Smooth muscle cell (in vitro differentiated cells): ENCODE measurements around the gene ZYX. TPM values are rescaled to one million over a fixed set of nuclear protein-coding genes. Genes with fewer than 3 reads are reported as not detected.
A peak's percentile ranks its signal among the peaks of the same experiment; 100 is the strongest.

Experiments used
- DNase-seq: peaks from one replicate; lab custom pipeline; 2025; ENCODE audit not compliant: unreplicated experiment; lab: John Stamatoyannopoulos, UW
- H2AFZ ChIP-seq: fragments of 200-600 bp; sonication (generic); 2 replicates; pipeline ENCODE4 v1.6.0; 2016; ENCODE audit warnings: antibody characterized with exemption, low read depth, mild to moderate bottlenecking
- H3F3A ChIP-seq: fragments of 200-600 bp; sonication (generic); 2 replicates; pipeline ENCODE4 v1.6.0; 2017; ENCODE audit warnings: antibody characterized with exemption, low read depth
- H3K27ac ChIP-seq: fragments of 200-600 bp; sonication (generic); 2 replicates; pipeline ENCODE4 v1.5.1; 2016; ENCODE audit warnings: low read depth, mild to moderate bottlenecking
- H3K27me3 ChIP-seq: fragments of 200-600 bp; sonication (generic); 2 replicates; pipeline ENCODE4 v1.6.1; 2016; ENCODE audit warnings: low read depth, mild to moderate bottlenecking
- H3K36me3 ChIP-seq: fragments of 200-600 bp; sonication (generic); 2 replicates; pipeline ENCODE4 v1.5.1; 2016; ENCODE audit warnings: low read depth
- H3K4me1 ChIP-seq: fragments of 200-600 bp; sonication (generic); 2 replicates; pipeline ENCODE4 v1.5.1; 2016; ENCODE audit warnings: low read depth
- H3K4me2 ChIP-seq: fragments of 200-600 bp; sonication (generic); 2 replicates; pipeline ENCODE4 v1.6.0; 2016; ENCODE audit warnings: mild to moderate bottlenecking
- H3K4me3 ChIP-seq: fragments of 200-600 bp; sonication (generic); 2 replicates; pipeline ENCODE4 v1.5.1; 2016; ENCODE audit warnings: mild to moderate bottlenecking
- H3K79me2 ChIP-seq: fragments of 200-600 bp; sonication (generic); 2 replicates; pipeline ENCODE4 v1.6.0; 2016; ENCODE audit warnings: low read depth, mild to moderate bottlenecking
- H3K9ac ChIP-seq: fragments of 200-600 bp; sonication (generic); 2 replicates; pipeline ENCODE4 v1.6.0; 2016; ENCODE audit warnings: low read depth
- H3K9me3 ChIP-seq: fragments of 200-600 bp; sonication (generic); replicated peaks from 2 replicates; pipeline ENCODE4 v1.5.1; 2016; ENCODE audit warnings: low read depth
- H4K20me1 ChIP-seq: fragments of 200-600 bp; sonication (generic); 2 replicates; pipeline ENCODE4 v1.6.0; 2016; ENCODE audit warnings: low read depth
- CTCF ChIP-seq: fragments of 200-600 bp; sonication (generic); IDR thresholded peaks from 2 replicates; pipeline ENCODE4 v1.5.1; 2017; ENCODE audit warnings: borderline replicate concordance, mild to moderate bottlenecking, antibody characterized with exemption; ENCODE audit not compliant: insufficient read depth, poor library complexity, severe bottlenecking
- WGBS: methylation state at CpG from one replicate; pipeline ENCODE4 v1.1.7; 2016; ENCODE audit warnings: low lambda C conversion rate; 5-methylcytosine and 5-hydroxymethylcytosine counted together
- polyA plus RNA-seq: library from polyadenylated mRNA; unstranded; fragments of >200 nt; fragmentation: Nextera tagmentation; extraction: Ambion mirVana; gene quantifications from 2 replicates; pipeline ENCODE4 v1.2.1, GENCODE V29; 2016
- total RNA-seq: library from RNA; depleted of rRNA; stranded (reverse); fragments of >200 nt; gene quantifications from 2 replicates; pipeline ENCODE4 v1.2.3, GENCODE V29; 2014

The ZYX gene
- total and polyA plus RNA-seq, 2 experiments from 2014 or later = 71.1 to 322 TPM

DNA sequence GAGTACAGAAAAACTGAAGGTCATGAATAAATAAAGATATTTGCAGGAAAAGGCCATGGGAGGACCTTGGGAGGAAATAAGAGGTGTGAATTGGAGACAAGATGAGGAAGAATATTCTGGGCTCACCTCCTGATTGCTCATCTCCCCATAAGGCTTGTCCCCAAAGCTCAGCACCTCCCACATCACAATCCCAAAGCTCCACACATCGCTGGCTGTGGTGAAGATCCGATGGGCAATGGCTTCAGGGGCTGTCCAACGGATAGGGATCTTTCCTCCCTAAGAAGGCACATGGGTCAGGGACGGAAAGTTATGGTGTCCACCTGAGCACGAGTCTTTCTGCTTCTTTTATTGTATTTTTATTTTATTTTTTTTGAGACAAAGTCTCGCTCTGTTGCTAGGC, 12.9 kb downstream of the ZYX start:
- no peaks in the 10 kb centered on the region for H3K4me1 ChIP-seq
- no peak overlapping the region for H3K4me2 ChIP-seq
- no peak overlapping the region for H2AFZ ChIP-seq
- no peak overlapping the region for H3K27ac ChIP-seq
- TF ChIP-seq CTCF = no peak
- DNase-seq = no peak
- H3K4me3 ChIP-seq = no peak overlapping the region
- H3K27me3 ChIP-seq = no peaks in the 10 kb centered on the region
- H3K9ac ChIP-seq = no peak overlapping the region
- 93% methylated on average over 6 of the region's 6 CpGs for WGBS
- H3K36me3 ChIP-seq = no peaks in the 10 kb centered on the region
- H3K9me3 ChIP-seq = no peaks in the 10 kb centered on the region
- peaks cover 31% of the 10 kb centered on the region for H3F3A ChIP-seq
- no peaks in the 10 kb centered on the region for H3K79me2 ChIP-seq
- H4K20me1 ChIP-seq = peaks cover 52% of the 10 kb centered on the region

DNA sequence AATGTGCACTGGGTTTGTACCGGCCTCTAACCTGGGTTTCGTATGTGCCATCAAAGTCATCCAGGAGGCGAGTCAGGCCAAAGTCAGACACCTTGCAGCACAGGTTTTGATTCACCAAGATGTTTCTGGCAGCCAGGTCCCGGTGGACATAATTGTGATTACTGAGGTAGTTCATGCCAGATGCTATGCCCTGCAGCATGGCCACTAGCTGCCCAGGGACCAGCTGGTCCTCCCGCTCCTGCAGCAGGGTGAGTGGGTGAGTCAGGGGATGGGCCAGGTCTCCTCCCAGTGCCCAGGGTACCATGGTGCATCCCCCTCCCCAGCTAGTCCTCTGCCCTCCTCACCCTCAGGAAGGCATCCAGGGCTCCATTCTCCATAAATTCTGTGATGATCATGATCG, 13.6 kb downstream of the ZYX start:
- Histone ChIP-seq H3K36me3 (no peaks in the 10 kb centered on the region), H4K20me1 (peaks cover 44% of the 10 kb centered on the region), H3K9ac (no peak overlapping the region), H2AFZ (no peak overlapping the region), H3K27ac (no peak overlapping the region), H3K9me3 (no peaks in the 10 kb centered on the region), H3K4me3 (no peak overlapping the region), H3K4me2 (no peak overlapping the region), H3K79me2 (no peaks in the 10 kb centered on the region), H3K4me1 (no peaks in the 10 kb centered on the region), H3K27me3 (no peaks in the 10 kb centered on the region), H3F3A (peaks cover 25% of the 10 kb centered on the region)
- 97% methylated on average over 6 of the region's 6 CpGs for WGBS
- TF ChIP-seq CTCF = no peak
- no peak for DNase-seq

DNA sequence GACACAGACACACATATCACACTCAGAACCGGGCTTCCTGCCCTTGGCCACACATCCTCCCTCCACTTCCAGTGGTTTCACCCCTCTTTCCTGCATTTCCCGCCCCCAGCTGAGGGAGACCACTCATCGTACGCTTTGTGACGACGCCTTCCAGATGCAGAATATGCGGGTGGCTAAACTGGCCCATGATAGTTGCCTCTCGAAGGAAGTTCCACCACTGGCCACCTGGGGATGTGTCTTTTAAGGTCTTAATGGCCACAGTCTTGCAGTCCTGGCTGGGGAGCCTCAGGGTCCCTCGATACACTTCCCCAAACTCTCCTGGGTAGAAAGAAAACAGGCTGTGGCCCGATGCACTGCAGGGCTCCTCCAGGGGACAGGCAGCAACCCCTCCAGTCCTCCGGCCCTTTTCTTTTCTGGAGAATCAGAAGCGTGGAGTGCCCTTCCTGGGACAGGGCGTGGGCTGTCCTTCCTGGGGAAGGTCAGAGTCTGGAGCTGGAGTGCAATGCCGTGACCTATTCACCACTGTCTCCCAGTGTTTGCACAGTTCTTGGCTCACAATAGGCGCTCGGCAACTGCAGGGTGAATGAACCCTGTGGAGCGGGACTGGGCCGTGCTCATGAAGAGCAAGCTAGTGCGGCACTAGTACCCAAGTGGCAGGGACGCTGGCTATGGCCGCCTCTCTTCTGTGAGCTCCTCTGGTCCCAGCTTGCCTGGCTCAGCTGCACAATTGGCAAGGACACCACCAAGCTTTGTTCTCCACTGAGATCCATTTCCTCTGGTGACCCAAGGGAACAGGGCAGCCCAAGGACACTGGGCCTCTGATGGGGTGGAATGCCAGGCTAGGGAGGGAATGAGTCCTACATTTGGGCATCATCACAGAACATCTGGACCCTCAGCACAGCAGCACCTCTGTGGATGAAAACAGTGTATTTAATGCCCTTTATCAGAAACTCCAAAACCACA, 14.3 kb downstream of the ZYX start:
- Histone ChIP-seq H3K27ac (no peak overlapping the region), H3K4me2 (no peak overlapping the region), H3F3A (peaks cover 18% of the 10 kb centered on the region), H3K79me2 (no peaks in the 10 kb centered on the region), H3K9ac (no peak overlapping the region), H3K36me3 (no peaks in the 10 kb centered on the region), H3K4me3 (no peak overlapping the region), H3K9me3 (no peaks in the 10 kb centered on the region), H4K20me1 (peaks cover 38% of the 10 kb centered on the region), H3K27me3 (no peaks in the 10 kb centered on the region), H3K4me1 (no peaks in the 10 kb centered on the region), H2AFZ (no peak overlapping the region)
- TF ChIP-seq CTCF = peak; percentile 6
- DNase-seq = no peak
- 90% methylated on average over 21 of the region's 21 CpGs for WGBS
